ENCODE results near the gene LEAP2. TPM values are rescaled to one million over a fixed set of nuclear protein-coding genes. Genes with fewer than 3 reads are reported as not detected.

LEAP2 gene
- total and polyA plus RNA-seq, 2 of the 4 experiments (the other 2 are of a cell fraction): under 0.01 to 0.36 TPM

- Histone ChIP-seq H3K4ac (ENCODE audit: low read depth, low read length) (no peak overlapping the region), H2BK120ac (ENCODE audit: low read depth, low read length) (no peak overlapping the region), H2BK20ac (ENCODE audit: low read depth, low read length) (no peak overlapping the region), H3K4me2 (ENCODE audit: low read depth, low read length) (no peak overlapping the region), H4K20me1 (ENCODE audit: insufficient read depth, low read length) (peaks cover 14% of the 10 kb centered on the region), H3K4me3 (ENCODE audit: insufficient read depth, low read depth, low read length) (no peak overlapping the region), H2AFZ (replicated peaks; ENCODE audit: low read length, poor library complexity) (no peak overlapping the region), H2BK15ac (ENCODE audit: low read depth, low read length) (no peak overlapping the region), H3K9me1 (ENCODE audit: insufficient read depth, low read length) (peaks cover 20% of the 10 kb centered on the region; the same call in 1 of the 2 replicates), H3K18ac (ENCODE audit: low read depth, low read length) (no peak overlapping the region), H3K36me3 (ENCODE audit: control insufficient read depth, insufficient read depth, low read length) (peaks cover 26% of the 10 kb centered on the region), H3K14ac (replicated peaks; ENCODE audit: low read depth, low read length) (no peak overlapping the region), H3K27ac (ENCODE audit: insufficient read depth, low read length) (no peak overlapping the region), H4K5ac (ENCODE audit: low read depth, low read length) (no peak overlapping the region), H4K8ac (ENCODE audit: low read depth in 2 of 2, low read length in 2 of 2) (no peak overlapping the region), H3K4me1 (ENCODE audit: control insufficient read depth, insufficient read depth, low read length) (peaks cover 3% of the 10 kb centered on the region; the same call in 1 of the 2 replicates), H2BK5ac (ENCODE audit: low read depth, low read length, poor library complexity, severe bottlenecking) (no peak overlapping the region), H3K9me3 (ENCODE audit: control insufficient read depth, insufficient read depth, low read length) (no peaks in the 10 kb centered on the region), H3K9ac (ENCODE audit: low read depth, low read length) (no peak overlapping the region), H3K56ac (ENCODE audit: extremely low read depth, insufficient read depth, low read length) (no peak overlapping the region), H4K91ac (ENCODE audit: insufficient read depth, low read depth, low read length) (no peak overlapping the region), H3K27me3 (ENCODE audit: control insufficient read depth, insufficient read depth, low read length) (no peaks in the 10 kb centered on the region), H2AK5ac (ENCODE audit: low read depth, low read length) (no peak overlapping the region), H2AK9ac (replicated peaks; ENCODE audit: low read depth, low read length, poor library complexity) (no peak overlapping the region), H3K79me1 (ENCODE audit: low read depth in 1 of 2, low read length in 2 of 2) (peaks cover 0 to 50% of the 10 kb centered on the region in 2 experiments; a peak in 3 of 4 replicates), H3K23ac (ENCODE audit: low read depth, low read length) (no peak overlapping the region)
- in situ Hi-C loops (cut with MboI; ENCODE audit: low sequenced_read_pairs): no loop called here
- dilution Hi-C loops (cut with HindIII; ENCODE audit: low sequenced_read_pairs, unreplicated experiment): no loop called here
- no CpG with 5 or more reads among the region's 3 CpGs for WGBS, 2 experiments (ENCODE audit: extremely low coverage in 2 of 2, insufficient read length in 1 of 2)
- no peak for ATAC-seq (ENCODE audit: low read depth)
- no TSS peak for BruUV-seq (replicated peaks)
- ChIA-PET CTCF (no interaction called here), POLR2A (ENCODE audit: unreplicated experiment) (no interaction called here)
- no peak for TF ChIP-seq RFX5 (IDR thresholded peaks at IDR 0.05; ENCODE audit: low read depth, low read length)
- no peak for TF ChIP-seq ELK1 (IDR thresholded peaks at IDR 0.05; ENCODE audit: borderline replicate concordance, low read depth, low read length)
- no peak for TF ChIP-seq MAFK (IDR thresholded peaks at IDR 0.05; ENCODE audit: low read depth, low read length)
- no peak for TF ChIP-seq SMC3 (IDR thresholded peaks at IDR 0.05; ENCODE audit: low read depth, low read length)
- no peak for TF ChIP-seq NFE2L2 (IDR thresholded peaks at IDR 0.05; ENCODE audit: low read depth, low read length)
- TF ChIP-seq BHLHE40 (IDR thresholded peaks at IDR 0.05; ENCODE audit: low read depth, low read length): no peak
- no peak for TF ChIP-seq MAZ (IDR thresholded peaks at IDR 0.05; ENCODE audit: borderline replicate concordance, low read depth, low read length)
- no peak for TF ChIP-seq CEBPB (IDR thresholded peaks at IDR 0.05; ENCODE audit: low read depth, low read length)
- no peak for TF ChIP-seq RCOR1 (IDR thresholded peaks at IDR 0.05; ENCODE audit: insufficient replicate concordance, low read length)
- no peak for TF ChIP-seq MXI1 (IDR thresholded peaks at IDR 0.05; ENCODE audit: borderline replicate concordance, low read depth, low read length)
- TF ChIP-seq POLR2A (IDR thresholded peaks at IDR 0.05; ENCODE audit: low read depth, low read length): no peak
- no peak for TF ChIP-seq USF2 (IDR thresholded peaks at IDR 0.05; ENCODE audit: low read depth, low read length)
- TF ChIP-seq FOS (IDR thresholded peaks at IDR 0.05; ENCODE audit: low read depth, low read length): no peak
- no peak for TF ChIP-seq CHD1 (IDR thresholded peaks at IDR 0.05; ENCODE audit: low read depth, low read length)
- TF ChIP-seq CTCF (conservative IDR thresholded peaks at IDR 0.05; ENCODE audit: low read depth, low read length): no peak
- no peak for TF ChIP-seq RAD21 (IDR thresholded peaks at IDR 0.05; ENCODE audit: low read length)
- no peak for DNase-seq
- intact Hi-C loops (cut with micrococcal nuclease): no loop called here
Measured at GRCh38 chr5:132873930-132874271, 433 bp downstream of the LEAP2 start.
